Fibroblast of pulmonary artery (primary cell): ENCODE data around the gene MICAL2.

ENCODE experiments used
- DNase-seq: peaks from one replicate; pipeline ENCODE4 v3.0.0-alpha.2; 2010; ENCODE audit warnings: low read depth
- H3K4me3 ChIP-seq: replicated peaks from 2 replicates; pipeline ENCODE4 v1.5.1; 2011; ENCODE audit warnings: low read depth, mild to moderate bottlenecking, control low read depth, low read length, moderate library complexity
- TF ChIP-seq, protein P1 (sequence below): IDR thresholded peaks from 2 replicates; pipeline ENCODE4 v1.5.1; 2011; ENCODE audit warnings: mild to moderate bottlenecking, control low read depth, low read length, inconsistent platforms; ENCODE audit errors: missing control alignments

The MICAL2 gene

GRCh38 chr11:12128301-12128751 is 17.9 kb downstream of the MICAL2 start:
- DNase-seq, result no peak
- H3K4me3 ChIP-seq, result no peak overlapping the region
- TF ChIP-seq, protein P1, sequence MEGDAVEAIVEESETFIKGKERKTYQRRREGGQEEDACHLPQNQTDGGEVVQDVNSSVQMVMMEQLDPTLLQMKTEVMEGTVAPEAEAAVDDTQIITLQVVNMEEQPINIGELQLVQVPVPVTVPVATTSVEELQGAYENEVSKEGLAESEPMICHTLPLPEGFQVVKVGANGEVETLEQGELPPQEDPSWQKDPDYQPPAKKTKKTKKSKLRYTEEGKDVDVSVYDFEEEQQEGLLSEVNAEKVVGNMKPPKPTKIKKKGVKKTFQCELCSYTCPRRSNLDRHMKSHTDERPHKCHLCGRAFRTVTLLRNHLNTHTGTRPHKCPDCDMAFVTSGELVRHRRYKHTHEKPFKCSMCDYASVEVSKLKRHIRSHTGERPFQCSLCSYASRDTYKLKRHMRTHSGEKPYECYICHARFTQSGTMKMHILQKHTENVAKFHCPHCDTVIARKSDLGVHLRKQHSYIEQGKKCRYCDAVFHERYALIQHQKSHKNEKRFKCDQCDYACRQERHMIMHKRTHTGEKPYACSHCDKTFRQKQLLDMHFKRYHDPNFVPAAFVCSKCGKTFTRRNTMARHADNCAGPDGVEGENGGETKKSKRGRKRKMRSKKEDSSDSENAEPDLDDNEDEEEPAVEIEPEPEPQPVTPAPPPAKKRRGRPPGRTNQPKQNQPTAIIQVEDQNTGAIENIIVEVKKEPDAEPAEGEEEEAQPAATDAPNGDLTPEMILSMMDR, result no peak

GRCh38 chr11:12129227-12129626 is 18.8 kb downstream of the MICAL2 start:
- H3K4me3 ChIP-seq, result no peak overlapping the region
- no peak for DNase-seq
- TF ChIP-seq, protein P1, result no peak

GRCh38 chr11:12130180-12130980 is 20.0 kb downstream of the MICAL2 start:
- DNase-seq, result no peak
- no peak overlapping the region for H3K4me3 ChIP-seq
- TF ChIP-seq, protein P1, result no peak

DNA sequence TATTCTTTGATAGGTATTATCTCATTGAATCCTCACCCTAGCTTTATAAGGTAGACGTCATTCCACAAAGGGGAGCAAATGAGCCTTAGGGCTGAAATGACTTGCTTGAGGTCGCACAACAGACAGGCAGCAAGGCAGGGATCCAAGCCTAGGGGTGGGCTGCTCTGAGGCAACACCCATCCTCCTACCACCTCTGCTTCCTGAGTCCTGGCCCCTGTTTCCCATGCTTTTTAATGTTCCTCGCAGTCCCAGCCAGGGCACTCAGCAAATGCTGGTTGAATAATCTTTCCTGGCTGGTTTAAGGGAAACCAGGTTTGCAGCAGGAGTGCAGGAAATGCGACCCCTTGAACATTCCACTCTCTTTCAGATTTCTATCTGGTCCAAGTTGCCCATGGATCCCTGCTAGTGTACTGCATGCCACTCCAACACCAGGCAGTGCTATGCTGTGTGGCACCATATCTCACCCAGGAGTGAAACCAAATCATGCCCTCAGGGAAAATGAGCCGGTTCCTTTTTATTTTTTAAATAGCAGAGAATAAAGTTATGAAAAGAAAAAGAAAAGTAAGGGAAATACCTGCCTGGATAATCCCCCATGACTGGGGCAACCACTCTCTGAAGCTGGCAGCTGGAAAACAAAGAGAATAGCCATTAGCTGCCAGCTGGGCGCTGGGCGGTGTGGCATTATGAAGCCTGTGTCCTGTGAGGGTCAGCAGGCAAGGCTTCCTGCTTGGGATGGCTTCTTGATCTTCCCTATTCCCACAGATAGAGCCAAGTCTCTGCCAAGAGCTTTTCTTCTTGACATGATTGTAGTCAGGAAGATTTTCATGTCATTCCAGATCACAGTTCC is 21.8 kb downstream of the MICAL2 start:
- DNase-seq, result no peak
- H3K4me3 ChIP-seq, result no peak overlapping the region
- TF ChIP-seq, protein P1, result no peak

DNA sequence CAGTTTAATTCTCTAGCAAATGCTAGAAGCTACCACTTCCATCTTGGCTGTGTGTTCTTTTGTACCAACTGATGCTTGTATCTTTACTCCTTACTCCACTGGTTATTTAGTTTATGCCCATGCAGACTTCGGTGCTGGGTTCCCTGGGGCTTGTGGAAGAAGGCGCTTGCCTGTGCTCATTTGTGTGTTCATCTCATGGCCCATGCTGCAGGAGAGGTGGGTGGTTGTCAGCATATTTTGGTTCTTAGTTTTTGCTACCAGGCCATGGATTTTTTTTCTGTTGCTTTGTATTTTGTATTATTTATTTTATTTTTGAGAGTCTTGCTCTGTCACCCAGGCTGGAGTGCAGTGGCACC is 22.4 kb downstream of the MICAL2 start:
- no peak for DNase-seq
- no peak overlapping the region for H3K4me3 ChIP-seq
- TF ChIP-seq, protein P1, result no peak

GRCh38 chr11:12133547-12134235 is 23.3 kb downstream of the MICAL2 start:
- H3K4me3 ChIP-seq, result no peak overlapping the region
- TF ChIP-seq, protein P1, result no peak
- DNase-seq, result no peak
